ENCODE data around the gene ARHGEF2.

GRCh38 chr1:155977690-155978324 is 540 bp downstream of the ARHGEF2 start:
- TF ChIP-seq PBX3 (IDR thresholded peaks at IDR 0.05) (no peak), ESRRA (IDR thresholded peaks at IDR 0.05; ENCODE audit: borderline replicate concordance, low read length) (no peak), CTCF (IDR thresholded peaks at IDR 0.05) (no peak), ELK1 (IDR thresholded peaks at IDR 0.05; ENCODE audit: low read depth, low read length) (no peak), MAX (IDR thresholded peaks at IDR 0.05) (no peak), MAFK (IDR thresholded peaks at IDR 0.05; ENCODE audit: partially characterized antibody) (no peak), CBX8 (IDR thresholded peaks at IDR 0.05) (no peak), POLR2A (IDR thresholded peaks at IDR 0.05; ENCODE audit: low read length) (no peak), POLR2AphosphoS2 (conservative IDR thresholded peaks at IDR 0.05; ENCODE audit: low read length) (no peak), MAZ (IDR thresholded peaks at IDR 0.05; ENCODE audit: borderline replicate concordance, low read depth, low read length) (no peak)
